ENCODE measurements around the gene MVK. TPM values are rescaled to one million over a fixed set of nuclear protein-coding genes. Genes with fewer than 3 reads are reported as not detected.
A peak's percentile ranks its signal among the peaks of the same experiment; 100 is the strongest.

Gene MVK
- total RNA-seq, 2 experiments from 2014 or later, result 8.2 to 8.4 TPM

- Mint-ChIP-seq H3K9me3 (no peaks in the 10 kb centered on the region), H3K27me3 (no peaks in the 10 kb centered on the region), H3K27ac (no peak overlapping the region), H3K36me3 (ENCODE audit: low read depth) (no peaks in the 10 kb centered on the region), H3K4me3 (no peak overlapping the region), H3K4me1 (ENCODE audit: low read depth) (peaks cover 26% of the 10 kb centered on the region)
- Histone ChIP-seq H3K27me3 (ENCODE audit: control insufficient read depth in 1 of 2, insufficient read depth in 2 of 2, low read length in 2 of 2) (no peaks in the 10 kb centered on the region), H3K9me3 (ENCODE audit: control insufficient read depth in 1 of 2, insufficient read depth in 1 of 2, low read length in 2 of 2) (no peaks in the 10 kb centered on the region), H3K4me3 (ENCODE audit: low read length) (no peak overlapping the region), H3K4me1 (ENCODE audit: insufficient read depth, low read length) (peaks cover 23% of the 10 kb centered on the region), H3K27ac (ENCODE audit: low read depth in 1 of 2, low read length in 2 of 2) (no peak overlapping the region), H3K36me3 (ENCODE audit: insufficient read depth, low read length) (no peaks in the 10 kb centered on the region)
- ATAC-seq (ENCODE audit: poor library complexity) (peak; percentile 65), DNase-seq (peak; percentile 35 to 74 (median 52))
- ChIA-PET POLR2A (interaction anchor here (1.3 to 1.5 kb wide), 2 partner anchors 24 to 177 kb away, joined by 3 to 5 read pairs; partner anchors contain the start of genes MMAB and MVK), CTCF (interaction anchor here (0.9 to 2.1 kb wide), 7 partner anchors 13 to 177 kb away, joined by 3 to 27 read pairs (median 6); partner anchors contain the start of genes FAM222A, MMAB and MVK)
- TF ChIP-seq CTCF (IDR thresholded peaks at IDR 0.05), result peak; percentile 93
- intact Hi-C loops (cut with DNase I, micrococcal nuclease), result loop anchor here (1.0 to 5.0 kb wide), 2 partner anchors 177 to 249 kb away; no protein-coding TSS in a partner anchor
Observed at GRCh38 chr12:109597795-109598427, 24.3 kb downstream of the MVK start.

- ChIA-PET CTCF (interaction anchor here (1.1 to 2.1 kb wide), 5 partner anchors 15 to 177 kb away, joined by 3 to 27 read pairs (median 9); partner anchors contain the start of genes FAM222A, MMAB and MVK), POLR2A (interaction anchor here (1.3 kb wide), 1 partner anchor 176 kb away, joined by 3 read pairs; no protein-coding TSS in a partner anchor)
- no peaks in the 10 kb centered on the region for H3K27me3 ChIP-seq (ENCODE audit: control insufficient read depth in 1 of 2, insufficient read depth in 2 of 2, low read length in 2 of 2)
- no peak overlapping the region for H3K27ac ChIP-seq (ENCODE audit: low read depth in 1 of 2, low read length in 2 of 2)
- Mint-ChIP-seq H3K27me3 (no peaks in the 10 kb centered on the region), H3K4me3 (no peak overlapping the region), H3K36me3 (ENCODE audit: low read depth) (no peaks in the 10 kb centered on the region), H3K27ac (no peak overlapping the region), H3K9me3 (no peaks in the 10 kb centered on the region), H3K4me1 (ENCODE audit: low read depth) (peaks cover 26% of the 10 kb centered on the region)
- ATAC-seq (ENCODE audit: poor library complexity) (no peak), DNase-seq (no peak)
- TF ChIP-seq CTCF (IDR thresholded peaks at IDR 0.05), result no peak
- H3K4me1 ChIP-seq (ENCODE audit: insufficient read depth, low read length), result peaks cover 23% of the 10 kb centered on the region
- H3K4me3 ChIP-seq (ENCODE audit: low read length), result no peak overlapping the region
- H3K36me3 ChIP-seq (ENCODE audit: insufficient read depth, low read length), result no peaks in the 10 kb centered on the region
- H3K9me3 ChIP-seq (ENCODE audit: control insufficient read depth in 1 of 2, insufficient read depth in 1 of 2, low read length in 2 of 2), result no peaks in the 10 kb centered on the region
- intact Hi-C loops (cut with DNase I, micrococcal nuclease), result loop anchor here in 1 of 2 experiments (5.0 kb wide), 1 partner anchor 249 kb away; no protein-coding TSS in a partner anchor
Observed at GRCh38 chr12:109598428-109598854, 24.8 kb downstream of the MVK start.

- ChIA-PET POLR2A (interaction anchor here (1.3 kb wide), 1 partner anchor 175 kb away, joined by 3 read pairs; no protein-coding TSS in a partner anchor), CTCF (no interaction called here)
- DNase-seq (no peak), ATAC-seq (ENCODE audit: poor library complexity) (no peak)
- Histone ChIP-seq H3K9me3 (ENCODE audit: control insufficient read depth in 1 of 2, insufficient read depth in 1 of 2, low read length in 2 of 2) (no peaks in the 10 kb centered on the region), H3K27ac (ENCODE audit: low read depth in 1 of 2, low read length in 2 of 2) (no peak overlapping the region), H3K4me3 (ENCODE audit: low read length) (no peak overlapping the region), H3K4me1 (ENCODE audit: insufficient read depth, low read length) (peaks cover 28% of the 10 kb centered on the region), H3K36me3 (ENCODE audit: insufficient read depth, low read length) (no peaks in the 10 kb centered on the region), H3K27me3 (ENCODE audit: control insufficient read depth in 1 of 2, insufficient read depth in 2 of 2, low read length in 2 of 2) (no peaks in the 10 kb centered on the region)
- Mint-ChIP-seq H3K27me3 (no peaks in the 10 kb centered on the region), H3K4me1 (ENCODE audit: low read depth) (peaks cover 26% of the 10 kb centered on the region), H3K9me3 (no peaks in the 10 kb centered on the region), H3K27ac (no peak overlapping the region), H3K4me3 (no peak overlapping the region), H3K36me3 (ENCODE audit: low read depth) (no peaks in the 10 kb centered on the region)
- no peak for TF ChIP-seq CTCF (IDR thresholded peaks at IDR 0.05)
- intact Hi-C loops (cut with DNase I, micrococcal nuclease), result loop anchor here in 1 of 2 experiments (5.0 kb wide), 1 partner anchor 248 kb away; no protein-coding TSS in a partner anchor
Observed at GRCh38 chr12:109599087-109599486, 25.5 kb downstream of the MVK start.
